Measurements from ENCODE around the gene PHACTR3.

The PHACTR3 gene

DNA sequence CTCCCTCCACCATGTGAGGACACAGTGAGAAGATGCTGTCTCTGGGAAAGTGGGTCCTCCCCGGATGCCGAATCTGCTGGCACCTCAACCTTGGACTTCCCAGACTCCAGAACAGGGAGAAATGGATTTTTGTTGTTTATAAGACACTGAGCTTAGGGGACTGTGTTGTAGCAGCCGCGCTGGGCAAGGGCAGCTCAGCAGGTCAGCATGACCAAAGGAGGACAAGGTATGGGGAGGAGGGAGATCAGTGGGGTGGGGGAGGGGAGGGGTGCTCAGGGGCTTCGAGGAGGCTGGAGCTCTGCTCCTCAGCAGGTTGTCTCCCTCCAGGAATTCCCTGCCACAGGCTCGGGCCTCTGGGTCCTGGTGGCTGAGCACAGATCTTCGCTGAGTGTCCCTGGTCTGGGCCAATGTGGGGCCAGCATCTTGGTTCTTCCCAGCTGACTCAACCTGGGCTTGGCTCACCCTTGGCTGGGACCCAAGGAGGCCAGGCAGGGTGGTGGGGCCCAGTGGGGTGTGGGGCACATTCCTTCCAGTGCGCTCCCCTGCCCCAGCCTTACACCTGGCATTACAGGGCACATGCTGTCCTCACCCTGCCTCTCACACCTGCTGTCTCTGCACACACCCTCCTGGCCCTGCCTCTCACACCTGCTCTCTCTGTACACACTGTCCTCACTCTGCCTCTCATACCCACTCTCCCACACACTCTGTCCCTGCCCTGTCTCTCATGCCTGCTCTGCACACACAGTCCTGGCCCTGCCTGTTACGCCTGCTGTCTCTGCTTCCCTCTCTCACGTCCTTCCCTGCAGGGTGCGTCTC, 221.8 kb downstream of the PHACTR3 start:
- TF ChIP-seq, protein P1, sequence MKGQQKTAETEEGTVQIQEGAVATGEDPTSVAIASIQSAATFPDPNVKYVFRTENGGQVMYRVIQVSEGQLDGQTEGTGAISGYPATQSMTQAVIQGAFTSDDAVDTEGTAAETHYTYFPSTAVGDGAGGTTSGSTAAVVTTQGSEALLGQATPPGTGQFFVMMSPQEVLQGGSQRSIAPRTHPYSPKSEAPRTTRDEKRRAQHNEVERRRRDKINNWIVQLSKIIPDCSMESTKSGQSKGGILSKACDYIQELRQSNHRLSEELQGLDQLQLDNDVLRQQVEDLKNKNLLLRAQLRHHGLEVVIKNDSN (IDR thresholded peaks at IDR 0.05) = no peak

DNA sequence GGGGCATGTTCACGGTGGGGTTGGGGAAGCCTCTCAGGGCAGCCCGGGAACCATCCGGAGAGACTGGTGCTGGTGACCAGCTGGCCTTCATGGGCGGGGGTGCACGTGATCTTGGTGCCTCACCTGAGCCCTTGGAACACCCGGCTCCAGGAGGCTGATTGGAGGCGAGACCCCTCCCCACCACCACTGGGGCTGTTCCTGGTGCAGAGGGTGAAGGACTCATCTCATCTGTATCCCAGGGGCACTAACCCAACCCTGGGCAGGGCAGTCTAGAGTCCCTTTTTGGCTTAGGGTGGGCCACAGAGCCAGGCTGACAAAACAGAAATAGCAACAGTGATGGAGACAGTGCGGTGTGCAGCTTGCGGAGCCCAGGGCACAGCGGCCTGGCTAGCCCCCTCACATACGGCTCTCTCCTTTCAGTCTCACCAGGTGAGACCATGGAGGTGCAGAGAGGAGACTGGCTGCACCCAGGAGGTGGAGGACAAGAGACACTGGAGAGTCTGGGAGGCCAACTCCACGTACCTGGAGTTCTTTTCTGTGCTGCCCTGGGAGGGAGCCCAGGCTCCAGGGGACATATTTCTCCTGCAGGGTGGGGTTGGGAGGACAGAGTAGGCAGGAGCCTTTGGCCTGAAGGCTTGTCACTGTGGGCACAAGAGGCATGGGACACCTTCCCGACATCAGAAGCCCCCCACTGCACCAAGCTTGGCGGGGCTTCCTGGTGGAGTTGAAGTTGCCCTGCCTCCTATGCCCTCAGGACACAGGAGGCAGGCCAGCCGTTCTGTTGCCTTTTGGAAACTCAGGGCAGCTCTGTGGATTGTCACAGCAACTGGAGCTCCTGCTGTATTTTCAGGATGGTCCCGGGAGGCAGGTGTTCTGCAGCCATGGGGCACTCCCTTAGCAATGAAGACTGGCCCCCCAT, 223.1 kb downstream of the PHACTR3 start:
- no peak for TF ChIP-seq NFIC (IDR thresholded peaks at IDR 0.05)
- TF ChIP-seq, protein P1 (IDR thresholded peaks at IDR 0.05) = no peak
- no peak for TF ChIP-seq ZBTB7A (IDR thresholded peaks at IDR 0.05; ENCODE audit: low read depth)
- no peak for TF ChIP-seq YY1 (IDR thresholded peaks at IDR 0.05; ENCODE audit: low read depth)
- TF ChIP-seq CEBPB (IDR thresholded peaks at IDR 0.05) = no peak
- TF ChIP-seq FOXM1 (IDR thresholded peaks at IDR 0.05; ENCODE audit: borderline replicate concordance, low read depth) = no peak
- no peak for TF ChIP-seq TEAD4 (IDR thresholded peaks at IDR 0.05)
- no peak for TF ChIP-seq EGR1 (IDR thresholded peaks at IDR 0.05)
- no peak for TF ChIP-seq RAD21 (IDR thresholded peaks at IDR 0.05; ENCODE audit: low read depth)
- TF ChIP-seq EP300 (IDR thresholded peaks at IDR 0.05; ENCODE audit: borderline replicate concordance) = no peak
- TF ChIP-seq TAF1 (IDR thresholded peaks at IDR 0.05; ENCODE audit: low read depth) = no peak
- TF ChIP-seq TCF12 (IDR thresholded peaks at IDR 0.05; ENCODE audit: low read depth) = no peak
- no peak for TF ChIP-seq REST (IDR thresholded peaks at IDR 0.05; ENCODE audit: low read depth)
- TF ChIP-seq CREB1 (IDR thresholded peaks at IDR 0.05; ENCODE audit: low read depth) = no peak
- no peak for TF ChIP-seq MAX (IDR thresholded peaks at IDR 0.05)

GRCh38 chr20:59828125-59829053, 224.0 kb downstream of the PHACTR3 start:
- TF ChIP-seq MAX (IDR thresholded peaks at IDR 0.05) (no peak), NFIC (IDR thresholded peaks at IDR 0.05) (no peak), TAF1 (IDR thresholded peaks at IDR 0.05; ENCODE audit: low read depth) (no peak), ZBTB7A (IDR thresholded peaks at IDR 0.05; ENCODE audit: low read depth) (no peak), REST (IDR thresholded peaks at IDR 0.05; ENCODE audit: low read depth) (no peak), EGR1 (IDR thresholded peaks at IDR 0.05) (no peak), TCF12 (IDR thresholded peaks at IDR 0.05; ENCODE audit: low read depth) (no peak), EP300 (IDR thresholded peaks at IDR 0.05; ENCODE audit: borderline replicate concordance) (no peak), YY1 (IDR thresholded peaks at IDR 0.05; ENCODE audit: low read depth) (no peak), CREB1 (IDR thresholded peaks at IDR 0.05; ENCODE audit: low read depth) (no peak)

DNA sequence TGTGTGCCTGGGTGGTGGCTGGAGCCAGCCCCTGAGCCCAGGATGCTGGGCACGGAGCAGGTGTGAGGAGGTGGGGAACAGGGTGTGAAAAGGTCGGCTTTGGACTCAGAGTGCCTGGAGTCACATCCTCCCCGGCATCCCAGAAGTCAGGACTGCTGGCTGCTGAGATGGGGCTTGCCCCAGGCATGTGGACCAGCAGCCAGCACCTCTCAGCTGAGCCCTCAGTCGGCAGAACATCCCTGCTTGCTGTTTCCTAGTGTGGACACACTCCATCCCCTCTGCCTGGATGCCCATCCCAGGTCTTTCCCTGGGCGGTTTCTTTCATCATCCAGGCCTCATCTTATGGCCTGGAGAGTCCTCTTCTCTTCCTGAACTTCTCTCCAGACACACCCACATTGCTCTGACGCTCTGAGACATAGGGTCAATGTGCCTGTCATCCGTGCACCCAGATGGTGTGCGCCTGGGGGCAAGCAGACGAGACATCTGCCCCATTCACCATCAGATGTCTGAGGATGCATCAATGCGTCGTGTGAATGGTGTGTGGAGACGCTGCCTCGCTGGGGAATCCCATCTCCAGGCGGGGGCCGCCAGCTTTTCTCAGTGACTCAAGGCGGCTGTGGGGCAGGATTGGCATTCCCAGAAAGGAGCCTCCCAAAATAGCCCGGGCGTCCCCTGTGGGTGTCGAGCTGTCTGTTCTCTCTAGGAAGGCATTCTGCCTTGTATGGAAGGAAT, 224.9 kb downstream of the PHACTR3 start:
- TF ChIP-seq, protein P1 (IDR thresholded peaks at IDR 0.05) = no peak
- TF ChIP-seq ZBTB7A (IDR thresholded peaks at IDR 0.05; ENCODE audit: low read depth) (no peak), TCF12 (IDR thresholded peaks at IDR 0.05; ENCODE audit: low read depth) (no peak), REST (IDR thresholded peaks at IDR 0.05; ENCODE audit: low read depth) (no peak), TEAD4 (IDR thresholded peaks at IDR 0.05) (no peak)

Data from Ishikawa (cell line).